RWPE1 (cell line): ENCODE measurements around the gene PADI3.
"Not testable (repeated sequence)": the region's sequence is repeated elsewhere in the genome, so short reads cannot be mapped to it uniquely, and the experiment has no call there.

Source experiments
- CTCF ChIA-PET: fragments of 350-600 bp; sonication (Branson Sonifier 250); formaldehyde crosslinking; extraction: SDS; loops from one replicate; lab custom pipeline; 2021; lab: Yijun Ruan, JAX
- POLR2A ChIA-PET: fragments of 400-600 bp; formaldehyde crosslinking; extraction: SDS; loops from one replicate; lab custom pipeline; 2020; ENCODE audit warnings: antibody characterized with exemption; ENCODE audit not compliant: low non-redundant PET; lab: Yijun Ruan, JAX
- DNase-seq: peaks from one replicate; pipeline ENCODE4 v3.0.0; 2012; ENCODE audit warnings: low spot score
- H3K27ac ChIP-seq: fragments of 450-650 bp; 2 replicates; pipeline ENCODE4 v1.5.1; 2017
- CTCF ChIP-seq: fragments of 450-650 bp; conservative IDR thresholded peaks from 2 replicates; pipeline ENCODE4 v1.5.1; 2017; ENCODE audit warnings: low read depth, mild to moderate bottlenecking

PADI3 gene

GRCh38 chr1:17319561-17320350 lies 70.9 kb downstream of the PADI3 start:
- H3K27ac ChIP-seq, result no peak overlapping the region
- no peak for DNase-seq
- POLR2A ChIA-PET, result no interaction called here
- no peak for TF ChIP-seq CTCF
- CTCF ChIA-PET, result interaction anchor here (0.6 to 1.3 kb wide), 3 partner anchors 16 to 194 kb away, joined by 3 to 9 read pairs (median 3); no protein-coding TSS in a partner anchor

GRCh38 chr1:17321857-17322390 lies 73.0 kb downstream of the PADI3 start:
- POLR2A ChIA-PET, DNase-seq, H3K27ac ChIP-seq: not testable (repeated sequence)
- CTCF ChIA-PET, result interaction anchor here (0.6 kb wide), 1 partner anchor 13 kb away, joined by 3 read pairs; no protein-coding TSS in a partner anchor

GRCh38 chr1:17328855-17329254 lies 80.0 kb downstream of the PADI3 start:
- no peak for DNase-seq
- no peak for TF ChIP-seq CTCF
- H3K27ac ChIP-seq, result no peak overlapping the region
- ChIA-PET POLR2A (no interaction called here), CTCF (no interaction called here)

GRCh38 chr1:17329610-17330009 lies 80.7 kb downstream of the PADI3 start:
- CTCF ChIA-PET, result interaction anchor here (0.7 kb wide), 2 partner anchors 81 to 269 kb away, joined by 6 read pairs; no protein-coding TSS in a partner anchor
- TF ChIP-seq CTCF, result no peak
- POLR2A ChIA-PET, result no interaction called here
- DNase-seq, result no peak
- no peak overlapping the region for H3K27ac ChIP-seq

GRCh38 chr1:17330856-17331255 lies 82.0 kb downstream of the PADI3 start:
- H3K27ac ChIP-seq, result no peak overlapping the region
- ChIA-PET CTCF (no interaction called here), POLR2A (no interaction called here)
- no peak for TF ChIP-seq CTCF
- no peak for DNase-seq

- POLR2A ChIA-PET, result no interaction called here
- CTCF ChIA-PET, result interaction anchor here (0.6 kb wide), 1 partner anchor 37 kb away, joined by 5 read pairs; no protein-coding TSS in a partner anchor
- DNase-seq, result no peak
- H3K27ac ChIP-seq, result no peak overlapping the region
- TF ChIP-seq CTCF, result no peak
Observed at GRCh38 chr1:17333081-17333480, 84.2 kb downstream of the PADI3 start.
